NCI-H2227 treated with DMSO at 0.1 percent for 48 hours (cell line): ENCODE measurements around the gene NOS1AP.

Source experiments
- DNase-seq: peaks from one replicate; lab custom pipeline; 2025; lab: John Stamatoyannopoulos, UW

The NOS1AP gene

DNA sequence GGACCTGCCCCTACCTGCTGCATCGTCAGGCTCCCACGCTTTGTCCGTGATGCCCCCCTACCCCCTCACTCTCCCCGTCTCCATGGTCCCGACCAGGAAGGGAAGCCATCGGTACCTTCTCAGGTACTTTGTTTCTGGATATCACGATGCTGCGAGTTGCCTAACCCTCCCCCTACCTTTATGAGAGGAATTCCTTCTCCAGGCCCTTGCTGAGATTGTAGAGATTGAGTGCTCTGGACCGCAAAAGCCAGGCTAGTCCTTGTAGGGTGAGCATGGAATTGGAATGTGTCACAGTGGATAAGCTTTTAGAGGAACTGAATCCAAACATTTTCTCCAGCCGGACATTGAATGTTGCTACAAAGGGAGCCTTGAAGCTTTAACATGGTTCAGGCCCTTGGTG, 298.3 kb downstream of the NOS1AP start:
- DNase-seq, result no peak

DNA sequence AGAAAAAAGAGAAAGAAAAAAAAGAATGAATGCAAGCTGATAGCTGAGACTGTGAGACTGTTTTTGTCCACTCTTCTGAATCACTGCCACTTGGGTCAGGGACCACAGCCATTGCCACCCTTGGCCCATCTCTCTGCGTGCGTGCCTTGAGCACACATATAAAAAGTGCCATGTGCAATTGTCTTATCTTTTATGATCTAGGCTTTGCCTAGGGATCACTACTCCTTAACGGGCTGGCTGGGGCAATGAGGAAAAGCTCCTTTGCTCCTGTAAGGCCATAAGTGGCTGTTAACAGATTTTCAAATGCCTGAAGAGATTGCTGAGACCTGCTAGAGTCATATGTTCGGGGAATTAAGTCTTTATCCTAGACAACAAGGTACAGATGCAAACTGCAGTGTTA, 299.0 kb downstream of the NOS1AP start:
- DNase-seq, result no peak

DNA sequence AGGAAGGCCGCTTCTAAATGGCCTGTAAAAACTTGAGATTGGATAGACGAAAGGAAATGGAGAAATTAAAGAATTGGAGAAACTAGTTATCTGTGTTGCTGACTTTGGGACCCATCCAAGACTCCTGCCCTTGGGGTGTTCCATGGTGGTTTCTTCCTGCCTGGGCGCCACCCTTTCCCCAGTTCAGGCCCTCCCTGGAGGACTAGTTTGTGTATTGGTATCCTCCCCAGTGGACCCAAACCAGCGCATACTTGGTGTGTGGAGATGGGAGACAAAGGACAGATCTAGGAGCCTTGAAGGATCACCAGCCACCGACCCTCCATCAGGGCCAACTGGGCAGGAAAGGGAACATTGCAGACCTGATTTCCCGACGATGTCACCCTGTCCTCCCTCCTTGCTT, 300.1 kb downstream of the NOS1AP start:
- no peak for DNase-seq

DNA sequence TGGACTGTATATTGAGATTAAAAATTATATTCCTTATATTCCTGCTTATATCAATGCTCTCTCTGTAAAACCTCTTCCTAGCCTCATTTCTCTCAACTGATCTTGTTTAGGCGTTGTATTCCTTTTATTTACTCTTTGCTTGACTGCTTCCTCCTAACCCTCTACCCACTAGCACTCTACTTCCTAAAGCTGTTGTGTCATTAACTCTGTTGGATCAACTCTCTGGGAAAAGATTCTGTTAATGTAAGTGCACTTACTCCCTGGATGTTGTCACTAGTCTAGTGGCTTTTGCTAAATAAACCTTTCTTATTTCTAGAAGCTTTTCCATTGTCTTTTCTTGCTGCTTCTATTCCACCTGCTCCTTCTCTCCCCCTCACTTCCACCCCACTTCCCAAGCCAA, 300.7 kb downstream of the NOS1AP start:
- no peak for DNase-seq

DNA sequence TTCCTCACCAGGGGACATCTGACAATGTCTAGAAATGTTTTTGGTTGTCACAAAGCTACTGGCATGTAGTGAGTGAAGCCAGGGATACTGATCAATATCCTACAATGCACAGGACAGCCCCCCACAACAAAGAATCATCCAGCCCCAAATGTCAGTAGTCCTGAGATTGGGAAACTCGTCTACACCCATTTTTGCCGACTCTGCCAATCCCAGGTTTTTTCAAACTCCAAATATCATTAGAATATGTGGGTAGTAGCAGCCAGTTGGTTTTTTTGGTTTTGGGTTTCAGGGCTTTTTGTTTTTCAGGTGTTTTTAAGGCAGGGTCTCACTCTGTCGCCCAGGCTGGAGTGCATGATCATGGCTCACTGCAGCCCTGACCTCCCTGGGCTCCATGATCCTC, 301.2 kb downstream of the NOS1AP start:
- DNase-seq, result no peak

DNA sequence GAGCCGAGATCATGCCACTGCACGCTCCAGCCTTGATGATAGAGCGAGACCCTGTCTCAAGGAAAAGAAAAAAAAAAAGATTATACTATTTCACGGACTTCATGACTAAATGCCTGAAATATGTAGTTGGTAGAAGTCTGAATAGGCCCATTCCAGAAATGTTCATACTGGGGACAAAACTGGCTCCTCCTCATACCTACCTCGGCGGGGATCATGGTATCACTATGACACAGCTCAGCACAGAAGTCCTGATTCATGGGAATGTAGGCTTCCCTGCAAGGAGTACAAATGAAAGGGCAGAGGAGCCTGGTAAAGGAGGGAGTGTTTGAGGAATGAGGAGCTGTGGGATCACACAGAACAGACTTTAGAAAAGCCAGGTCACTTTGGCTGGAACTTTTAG, 302.1 kb downstream of the NOS1AP start:
- DNase-seq, result no peak

DNA sequence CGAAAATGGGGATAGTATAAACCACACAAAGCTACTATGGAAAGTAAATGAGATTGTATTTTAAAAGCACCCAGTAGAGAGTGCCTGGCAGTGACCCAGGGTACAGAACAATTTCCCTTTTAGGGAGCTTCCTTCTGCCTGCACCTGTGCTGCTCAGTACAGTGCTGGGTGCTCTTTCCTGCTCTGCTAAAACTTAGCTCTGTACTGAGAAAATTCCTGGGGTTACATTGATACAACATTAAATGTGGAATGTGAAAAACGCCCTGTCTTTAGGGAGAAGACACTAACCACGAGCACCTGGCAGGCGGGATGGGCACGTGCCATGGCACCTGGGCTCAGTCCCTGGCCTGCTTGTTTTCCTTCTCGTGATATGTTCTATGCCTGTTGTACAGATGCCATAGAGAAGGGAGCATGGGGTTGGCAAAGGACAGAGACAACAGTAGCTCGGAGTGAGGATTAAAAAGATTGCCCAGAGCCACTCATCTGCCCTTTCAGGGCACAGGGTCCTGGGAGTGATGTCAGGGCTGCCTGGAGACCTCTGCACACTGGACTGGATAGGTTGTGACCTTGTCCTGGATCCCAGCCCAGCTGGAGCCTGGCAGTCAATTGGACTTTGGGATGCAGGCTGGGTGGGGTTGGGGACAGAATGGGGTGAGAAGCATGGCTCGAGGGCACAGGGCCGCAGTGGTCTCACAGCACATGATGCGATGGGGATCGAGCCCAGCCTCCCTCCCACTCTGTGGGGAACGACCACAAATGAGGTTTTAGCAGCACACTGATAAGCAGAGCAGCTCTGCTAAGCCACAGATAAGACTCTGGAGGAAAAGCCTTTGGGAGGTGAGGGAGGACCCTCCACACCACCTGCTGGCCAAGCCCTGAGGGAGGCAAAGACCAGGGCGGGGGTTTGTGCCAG, 302.9 kb downstream of the NOS1AP start:
- no peak for DNase-seq

DNA sequence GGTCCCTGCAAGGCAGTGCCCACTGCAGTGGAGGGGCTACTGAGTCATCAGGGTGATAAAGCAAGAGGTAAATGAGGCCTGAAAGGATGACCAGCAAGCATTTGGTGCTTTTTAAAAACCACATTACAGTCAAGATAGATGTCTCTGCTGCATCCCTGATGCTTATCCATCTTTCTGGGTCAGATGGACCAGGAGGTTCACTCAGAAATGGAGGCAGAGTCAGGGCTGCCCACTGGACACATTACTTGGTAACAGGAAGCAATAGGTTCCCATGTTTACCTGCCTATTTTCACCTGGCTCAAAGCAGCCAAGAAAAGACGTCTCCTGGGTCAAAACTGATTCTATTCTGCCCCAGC, 303.6 kb downstream of the NOS1AP start:
- no peak for DNase-seq

DNA sequence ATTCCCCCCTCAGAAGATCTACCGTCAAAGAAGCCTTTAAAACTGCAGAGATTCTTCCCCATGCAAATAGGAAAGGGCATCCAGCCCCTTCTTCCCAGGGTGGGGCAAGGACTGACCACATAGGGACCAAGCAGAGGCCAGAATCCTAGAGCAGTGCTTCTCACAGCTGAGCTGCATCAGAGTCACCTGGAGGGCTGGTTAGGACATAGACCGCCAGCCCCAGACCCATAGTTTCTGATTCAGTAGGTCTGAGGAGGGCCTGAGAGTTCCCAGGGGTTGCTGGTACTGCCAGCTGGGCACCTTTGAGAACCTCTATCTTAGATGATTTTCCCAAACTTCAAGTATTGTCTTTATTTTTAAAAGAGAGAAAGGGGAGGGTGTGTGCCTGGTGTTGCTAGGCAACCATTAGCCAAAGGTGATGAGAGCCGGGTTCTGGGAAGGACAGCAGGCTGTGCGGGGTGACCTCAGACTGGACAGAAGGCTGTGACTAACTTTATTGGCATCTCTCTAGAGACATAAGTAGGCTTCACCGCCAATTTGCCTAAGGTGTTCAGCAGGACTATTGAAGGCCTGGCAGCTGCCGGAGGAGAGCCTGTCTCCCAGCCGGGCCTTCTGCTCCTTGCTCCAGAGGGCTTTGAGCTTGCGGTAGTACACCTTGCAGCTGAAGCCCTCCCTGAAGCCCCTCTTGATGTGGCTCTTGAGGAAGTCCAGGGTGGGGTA, 304.2 kb downstream of the NOS1AP start:
- no peak for DNase-seq

DNA sequence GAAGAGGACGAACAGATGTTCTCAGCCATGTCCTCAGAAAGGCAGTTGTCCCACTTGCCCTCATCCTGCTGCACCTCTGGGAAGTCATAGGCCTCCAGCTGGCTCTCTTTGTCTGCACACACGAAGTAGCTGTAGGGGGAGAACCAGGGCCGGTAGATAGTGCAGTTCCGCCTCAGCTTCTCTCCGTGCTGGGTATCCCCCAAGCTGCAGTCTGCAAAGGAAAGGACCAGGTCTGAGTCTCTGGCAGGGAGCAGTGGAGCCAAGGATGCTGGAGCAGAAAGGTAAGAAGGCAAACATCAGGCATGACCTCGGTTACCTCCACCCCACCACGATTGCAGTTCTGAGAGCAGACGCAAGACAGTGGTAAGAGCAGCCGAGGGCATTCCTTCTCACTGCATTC, 304.9 kb downstream of the NOS1AP start:
- no peak for DNase-seq

DNA sequence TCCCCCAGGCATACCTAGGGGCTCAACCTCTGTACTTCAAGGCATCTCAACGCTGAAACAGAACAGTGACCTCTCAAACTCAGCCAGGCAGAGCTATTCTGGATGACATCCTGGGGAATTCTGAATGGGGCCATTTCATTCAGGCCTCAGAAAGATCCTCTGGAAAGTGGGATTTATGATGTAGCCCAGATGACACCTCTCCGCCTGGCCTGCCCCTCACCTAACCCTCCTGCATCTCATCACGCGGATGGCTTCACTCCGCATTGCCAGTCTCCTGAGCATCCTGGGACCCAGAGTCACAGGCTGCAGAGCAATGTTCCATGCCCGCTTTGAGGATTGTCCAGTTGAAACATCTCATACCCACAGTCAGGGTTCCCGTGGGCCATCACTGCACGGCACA, 306.0 kb downstream of the NOS1AP start:
- no peak for DNase-seq

DNA sequence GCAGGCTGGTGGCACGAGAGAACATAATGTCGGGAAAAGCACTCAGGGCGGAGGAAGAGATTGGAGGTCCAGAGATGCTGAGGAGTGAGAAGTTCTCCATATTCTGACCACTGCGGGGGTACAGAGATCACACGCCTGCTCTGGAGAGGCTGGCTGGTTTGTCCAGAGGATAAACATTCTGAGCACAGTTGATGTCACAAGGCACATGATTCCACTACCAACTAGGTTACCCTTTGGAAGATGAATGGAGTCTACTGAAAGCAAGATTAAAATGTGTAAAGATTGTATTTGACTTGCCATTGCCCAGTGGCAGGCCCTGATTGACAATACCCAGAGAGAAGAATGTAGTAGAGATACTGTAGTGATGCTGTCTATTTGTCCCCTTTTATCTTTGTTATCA, 307.2 kb downstream of the NOS1AP start, which contains the start of gene SPATA46:
TSS of gene SPATA46 (minus strand) at position 164 of the 400 bp plus-strand sequence. CDS start at position 100, 64 bp downstream.
- no peak for DNase-seq

DNA sequence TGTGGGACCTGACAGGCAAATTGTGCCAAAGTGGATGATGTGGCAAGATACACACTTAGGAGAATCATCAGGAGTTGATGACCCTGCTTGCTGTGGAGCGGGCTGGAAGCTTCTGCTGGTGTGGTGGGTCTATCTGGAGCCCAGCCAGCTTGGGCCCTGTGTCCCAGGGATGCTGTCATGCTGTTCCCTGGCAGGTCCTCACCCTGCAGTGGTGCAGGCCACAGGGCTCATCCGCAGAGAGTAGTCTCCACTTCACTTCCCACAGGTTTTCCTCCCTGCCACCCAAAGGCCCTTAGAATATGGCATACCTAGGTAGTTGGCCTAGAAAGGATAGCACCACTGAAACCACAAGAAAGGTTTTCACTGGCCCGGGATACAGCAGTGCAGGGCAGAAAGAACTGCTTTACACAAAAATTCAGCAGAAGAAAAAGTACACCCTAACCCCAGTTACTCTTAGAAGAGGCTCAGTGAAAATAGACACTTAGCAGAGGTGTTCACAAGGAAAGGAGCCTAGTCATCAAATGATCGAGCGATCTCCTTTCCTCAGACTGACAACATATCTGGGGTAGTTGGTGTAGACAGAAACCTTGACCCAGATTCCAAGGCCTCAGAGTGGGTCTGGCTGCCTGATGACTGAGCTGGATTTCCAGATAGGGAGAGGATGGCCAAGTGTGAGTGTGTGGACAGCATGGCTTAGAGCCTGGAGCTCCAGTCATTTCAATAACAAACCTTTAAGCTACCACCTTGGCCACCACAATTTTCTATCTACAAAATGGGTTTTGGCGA, 310.8 kb downstream of the NOS1AP start:
- DNase-seq, result no peak

DNA sequence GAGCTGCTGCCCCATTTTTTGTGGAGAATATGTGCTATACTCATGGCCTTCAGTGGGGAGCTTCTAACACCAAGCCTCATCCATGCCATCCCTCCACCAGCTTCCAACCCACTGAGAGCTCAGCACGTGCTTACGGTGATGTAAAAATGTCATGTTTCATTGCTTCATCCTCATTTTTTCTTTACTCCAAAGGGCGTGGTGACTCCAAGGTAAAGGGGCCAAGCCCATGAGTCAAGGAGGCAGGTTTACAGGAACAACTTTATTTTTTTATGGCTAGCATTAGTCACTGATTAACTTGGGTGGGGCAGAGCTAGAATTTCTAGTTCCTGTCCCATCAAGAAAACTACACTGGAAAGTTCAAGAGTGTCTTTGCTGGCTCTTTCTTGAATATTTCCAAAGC, 311.9 kb downstream of the NOS1AP start, which contains the start of gene C1orf226:
TSS of gene C1orf226 (plus strand) at position 346 of the 400 bp plus-strand sequence. CDS start 174 bp downstream, outside the sequence.
- no peak for DNase-seq

DNA sequence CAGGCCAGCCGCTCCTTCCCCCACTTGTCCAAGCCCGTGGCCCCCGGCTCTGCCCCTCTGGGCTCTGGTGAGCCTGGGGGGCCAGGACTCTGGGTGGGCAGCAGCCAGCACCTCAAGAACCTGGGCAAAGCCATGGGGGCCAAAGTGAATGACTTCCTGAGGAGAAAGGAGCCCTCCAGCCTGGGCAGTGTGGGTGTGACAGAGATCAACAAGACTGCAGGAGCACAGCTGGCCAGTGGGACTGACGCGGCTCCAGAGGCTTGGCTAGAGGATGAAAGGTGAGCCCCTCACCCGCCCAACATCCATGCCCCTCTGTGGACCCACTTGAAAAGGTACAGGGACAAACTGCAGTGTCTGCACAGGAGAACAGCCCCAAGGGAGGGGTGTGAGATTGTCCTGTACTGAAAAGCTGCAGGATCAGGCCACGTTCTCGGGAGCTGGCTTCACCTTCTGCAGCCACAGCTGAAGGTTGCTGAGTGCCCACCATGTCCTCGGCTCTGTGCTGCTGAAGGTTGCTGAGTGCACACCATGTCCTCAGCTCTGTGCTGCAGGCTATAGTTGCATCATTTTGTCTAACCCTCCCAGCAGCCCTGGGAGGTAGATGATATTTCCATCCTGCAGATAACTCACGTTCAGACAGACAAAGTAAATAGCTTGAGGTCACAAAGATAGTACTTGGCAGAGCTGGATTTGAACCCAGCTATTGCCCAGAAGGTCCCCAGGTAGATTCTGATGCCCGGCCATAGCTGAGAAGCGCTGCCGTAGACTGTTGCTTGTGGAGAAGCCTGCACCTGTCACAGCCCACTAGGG, 312.7 kb downstream of the NOS1AP start:
- no peak for DNase-seq

DNA sequence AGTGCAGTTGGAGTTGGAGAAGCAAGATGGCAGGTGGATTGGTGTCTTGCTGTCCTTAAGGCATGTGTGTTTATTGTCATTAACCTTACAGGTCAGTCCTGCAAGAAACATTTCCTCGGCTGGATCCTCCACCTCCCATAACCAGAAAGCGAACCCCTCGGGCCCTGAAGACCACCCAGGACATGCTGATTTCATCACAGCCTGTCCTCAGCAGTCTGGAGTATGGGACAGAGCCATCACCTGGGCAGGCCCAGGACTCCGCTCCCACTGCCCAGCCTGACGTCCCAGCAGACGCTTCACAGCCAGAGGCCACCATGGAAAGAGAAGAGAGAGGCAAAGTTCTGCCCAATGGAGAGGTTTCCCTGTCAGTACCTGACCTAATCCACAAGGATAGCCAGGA, 313.6 kb downstream of the NOS1AP start:
- no peak for DNase-seq

DNA sequence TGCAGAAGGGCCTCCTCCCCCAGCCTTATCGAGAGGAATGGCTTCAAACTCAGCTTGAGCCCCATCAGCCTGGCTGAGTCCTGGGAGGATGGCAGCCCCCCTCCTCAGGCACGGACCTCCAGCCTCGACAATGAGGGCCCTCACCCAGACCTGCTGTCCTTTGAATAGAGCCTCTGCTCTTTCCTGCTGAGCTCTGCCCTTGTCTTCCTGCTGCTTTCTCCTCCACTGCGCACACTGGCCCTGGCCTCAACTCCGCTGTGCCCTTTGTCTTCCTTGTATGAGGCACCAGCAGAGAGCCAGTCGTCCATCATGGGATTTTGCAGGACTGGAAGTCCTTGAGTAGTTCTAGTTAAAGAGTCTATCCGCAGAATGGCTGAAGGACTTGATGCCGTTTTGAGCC, 314.0 kb downstream of the NOS1AP start:
- no peak for DNase-seq

DNA sequence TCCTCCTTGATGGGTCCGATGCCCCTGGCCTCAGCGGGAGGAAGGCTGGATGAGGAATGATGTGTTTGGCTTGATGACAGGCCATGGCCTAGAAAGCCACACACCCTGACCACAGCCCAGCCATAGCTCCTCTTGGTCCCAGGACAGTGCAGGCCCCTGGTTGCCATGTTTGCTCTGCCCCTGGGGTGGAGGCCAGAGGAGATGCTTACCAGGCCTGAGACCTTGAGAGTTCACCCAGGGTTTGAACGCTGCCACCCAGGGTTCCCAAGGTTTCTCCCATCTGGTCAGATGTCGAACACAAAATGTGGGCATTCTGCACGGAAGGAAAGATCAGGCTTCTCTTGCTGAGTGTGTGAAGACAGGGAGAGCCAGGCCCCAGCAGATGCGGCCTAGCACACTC, 314.6 kb downstream of the NOS1AP start:
- DNase-seq, result no peak

DNA sequence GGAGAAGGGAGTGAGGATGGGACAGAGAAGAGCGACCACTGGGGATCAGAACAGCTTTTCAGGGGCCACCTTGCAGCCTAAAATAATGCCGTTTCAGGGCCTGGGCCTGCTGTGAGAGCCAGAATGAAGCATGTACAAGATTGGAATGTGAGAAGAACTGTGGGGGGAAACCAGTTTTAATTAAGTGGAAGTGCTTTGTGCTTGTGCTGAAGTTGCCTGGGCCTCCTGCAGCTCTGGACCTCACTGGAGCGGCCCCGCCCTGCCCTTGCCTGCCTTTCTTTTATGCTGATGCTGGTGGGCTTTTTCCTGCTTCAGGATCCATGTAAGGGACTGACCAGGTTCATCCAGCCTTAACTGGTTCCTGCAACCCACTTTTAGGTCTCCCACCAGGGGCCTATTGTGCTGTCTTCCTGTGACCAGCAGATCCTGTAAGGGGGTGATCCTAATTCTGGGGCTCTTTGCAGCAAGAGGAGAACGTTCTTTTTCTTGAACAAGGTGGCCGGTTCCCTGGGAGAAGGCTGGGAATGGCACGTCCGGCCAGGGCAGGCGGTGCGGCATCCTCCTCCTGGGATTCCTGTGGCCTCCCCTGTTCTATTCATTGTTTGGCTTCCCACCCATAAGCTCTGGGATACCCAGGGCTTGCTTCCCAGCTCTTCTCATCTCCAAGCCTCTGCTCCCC, 315.2 kb downstream of the NOS1AP start:
- no peak for DNase-seq

DNA sequence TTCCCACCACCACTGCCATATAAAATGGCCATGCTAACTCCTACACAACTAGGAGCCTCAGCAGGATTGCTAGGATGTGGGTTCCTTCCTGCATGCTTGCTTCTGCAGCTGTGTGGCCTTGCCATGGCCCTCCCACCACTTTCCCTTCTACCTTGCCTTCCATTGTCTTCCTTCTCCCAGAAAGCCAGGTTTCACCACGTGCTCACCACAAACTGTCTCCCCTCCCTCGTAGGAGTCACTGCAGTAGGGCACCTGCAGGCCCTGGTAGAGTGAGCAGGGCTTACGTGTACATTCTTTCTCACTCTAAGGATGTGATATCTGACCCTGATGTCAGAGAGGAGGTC, 315.8 kb downstream of the NOS1AP start:
- no peak for DNase-seq

DNA sequence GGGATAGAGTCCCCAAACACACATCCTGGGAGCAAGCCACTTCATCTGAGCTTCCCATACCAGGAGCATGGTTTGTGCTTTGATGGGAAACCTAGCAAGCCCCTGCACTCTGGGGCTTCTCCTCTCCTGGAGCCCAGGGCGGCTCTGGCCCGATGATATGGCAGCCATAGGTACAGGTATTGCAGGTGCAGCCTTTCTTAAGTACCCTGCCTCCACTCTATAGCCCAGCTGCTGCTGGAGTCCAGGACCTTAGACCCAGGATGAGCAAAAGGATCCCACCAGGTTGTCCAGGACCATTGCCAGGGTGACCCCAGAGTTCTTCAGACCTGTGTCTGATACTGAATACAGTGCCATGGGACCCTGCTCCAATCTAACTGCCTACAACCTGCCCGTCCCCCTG, 316.2 kb downstream of the NOS1AP start:
- no peak for DNase-seq
